Measurements from ENCODE around the gene STX1B.

Gene STX1B

DNA sequence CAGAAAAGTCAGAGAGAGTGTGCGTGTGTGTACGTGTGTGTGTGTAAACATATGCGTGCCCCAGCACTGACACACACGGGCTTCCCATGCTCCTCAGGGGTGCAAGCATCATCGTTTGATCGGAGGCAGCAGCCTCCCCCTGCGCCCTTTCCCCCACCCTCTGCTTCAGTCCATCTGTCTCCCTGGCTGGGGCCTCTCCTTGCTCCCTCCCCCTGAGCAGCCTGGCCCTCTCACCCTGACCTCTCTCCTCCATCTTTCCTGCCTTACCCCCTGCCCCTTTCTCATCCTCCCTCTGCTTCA lies 4.4 kb downstream of the STX1B start:
- Mint-ChIP-seq H3K27ac (no peak overlapping the region), H3K27me3 (peaks cover 22 to 62% of the 10 kb centered on the region in 2 donors), H3K4me1 (peaks cover 0 to 6% of the 10 kb centered on the region in 2 donors), H3K36me3 (no peaks in the 10 kb centered on the region), H3K9me3 (no peaks in the 10 kb centered on the region), H3K4me3 (no peak overlapping the region)
- DNase-seq (no peak), ATAC-seq (replicated peaks) (no peak)

DNA sequence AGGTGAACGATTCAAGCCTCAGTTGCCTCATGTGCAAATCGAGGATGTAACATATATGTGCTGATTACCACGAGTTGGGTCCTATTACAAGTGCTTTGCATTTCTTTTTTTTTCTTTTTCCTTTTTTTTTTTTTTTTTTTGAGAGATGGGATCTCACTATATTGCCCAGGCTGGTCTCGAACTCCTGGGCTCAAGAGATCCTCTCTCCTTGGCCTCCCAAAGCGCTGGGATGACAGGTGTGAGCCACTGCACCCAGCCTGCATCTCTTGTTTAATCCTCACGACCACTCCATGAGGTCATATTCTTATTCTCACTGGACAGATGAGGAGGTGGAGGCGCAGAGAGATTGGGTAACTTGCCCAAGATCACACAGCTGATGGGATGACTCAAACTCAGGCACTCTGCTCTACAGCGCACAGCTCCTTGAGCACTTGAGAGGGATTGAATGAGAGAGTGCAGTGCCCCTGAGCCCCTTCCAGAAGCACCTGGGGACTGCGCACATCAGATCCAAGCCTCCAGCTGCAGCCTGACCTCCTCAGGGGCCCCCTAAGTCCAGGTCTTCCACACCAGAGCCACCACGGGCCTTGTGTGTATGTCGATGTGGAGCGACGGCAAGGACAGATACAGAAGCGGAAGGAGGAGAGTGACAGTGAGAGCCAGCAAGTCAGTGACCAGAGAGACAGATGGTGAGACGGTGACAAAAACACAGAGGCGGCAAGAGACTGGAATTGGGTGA lies 4.9 kb downstream of the STX1B start:
- ATAC-seq (replicated peaks), result no peak
- Mint-ChIP-seq H3K27ac (no peak overlapping the region), H3K4me3 (no peak overlapping the region)

DNA sequence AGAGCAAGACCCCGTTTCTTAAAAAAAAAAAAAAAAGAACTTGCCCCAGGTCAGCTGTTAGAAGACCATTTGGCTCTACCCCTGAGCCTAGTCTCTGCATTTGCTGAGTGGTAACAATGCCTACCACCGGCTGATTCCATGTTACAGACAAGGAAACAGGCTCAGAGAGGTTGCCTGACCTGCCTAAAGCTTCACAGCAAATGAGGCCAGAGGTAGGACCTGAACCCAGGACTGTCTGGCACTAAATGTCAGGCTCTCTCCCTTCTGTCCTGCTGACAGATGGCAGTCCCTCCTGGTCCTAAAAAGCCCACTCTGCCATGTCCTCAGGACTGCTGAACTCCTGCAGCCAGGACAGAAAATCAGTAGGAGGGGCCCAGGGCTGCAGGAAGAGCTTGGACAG lies 5.8 kb downstream of the STX1B start:
- ATAC-seq (replicated peaks) (no peak), DNase-seq (no peak)
- Mint-ChIP-seq H3K27ac (no peak overlapping the region), H3K4me1 (peaks cover 0 to under 1% of the 10 kb centered on the region in 2 donors), H3K4me3 (no peak overlapping the region), H3K27me3 (peaks cover 16 to 53% of the 10 kb centered on the region in 2 donors), H3K9me3 (no peaks in the 10 kb centered on the region), H3K36me3 (no peaks in the 10 kb centered on the region)

More for the DNA sequence above, 4.9 kb downstream of the STX1B start:
- H3K36me3 Mint-ChIP-seq, result no peaks in the 10 kb centered on the region
- peaks cover 0 to 6% of the 10 kb centered on the region in 2 donors for H3K4me1 Mint-ChIP-seq
- H3K27me3 Mint-ChIP-seq, result peaks cover 21 to 60% of the 10 kb centered on the region in 2 donors
- no peaks in the 10 kb centered on the region for H3K9me3 Mint-ChIP-seq
- DNase-seq, result no peak

DNA sequence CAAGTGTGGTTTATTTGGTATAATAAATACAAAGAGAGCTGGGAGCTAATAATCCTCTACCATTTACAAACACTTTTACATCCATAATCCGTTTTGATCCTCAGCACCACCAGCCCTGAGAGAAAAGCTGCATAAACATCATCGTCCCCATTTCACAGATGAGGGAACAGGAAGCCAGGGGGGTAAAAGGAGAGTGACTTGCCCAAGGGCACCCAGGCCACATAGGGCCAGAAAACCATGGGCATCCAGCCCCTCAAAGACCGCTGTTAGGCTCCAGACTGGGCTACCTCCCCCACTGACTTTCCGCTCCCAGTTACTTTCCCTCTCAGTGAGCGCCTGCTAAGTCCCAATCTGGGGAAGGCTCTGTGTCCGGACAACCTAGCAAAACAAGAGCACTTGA lies 6.7 kb downstream of the STX1B start:
- no peaks in the 10 kb centered on the region for H3K9me3 Mint-ChIP-seq
- H3K4me3 Mint-ChIP-seq, result no peak overlapping the region
- no peak for DNase-seq
- no peak for ATAC-seq (replicated peaks)
- no peak overlapping the region for H3K27ac Mint-ChIP-seq
- no peaks in the 10 kb centered on the region for H3K36me3 Mint-ChIP-seq
- H3K4me1 Mint-ChIP-seq, result no peaks in the 10 kb centered on the region
- peaks cover 10 to 44% of the 10 kb centered on the region in 2 donors for H3K27me3 Mint-ChIP-seq

DNA sequence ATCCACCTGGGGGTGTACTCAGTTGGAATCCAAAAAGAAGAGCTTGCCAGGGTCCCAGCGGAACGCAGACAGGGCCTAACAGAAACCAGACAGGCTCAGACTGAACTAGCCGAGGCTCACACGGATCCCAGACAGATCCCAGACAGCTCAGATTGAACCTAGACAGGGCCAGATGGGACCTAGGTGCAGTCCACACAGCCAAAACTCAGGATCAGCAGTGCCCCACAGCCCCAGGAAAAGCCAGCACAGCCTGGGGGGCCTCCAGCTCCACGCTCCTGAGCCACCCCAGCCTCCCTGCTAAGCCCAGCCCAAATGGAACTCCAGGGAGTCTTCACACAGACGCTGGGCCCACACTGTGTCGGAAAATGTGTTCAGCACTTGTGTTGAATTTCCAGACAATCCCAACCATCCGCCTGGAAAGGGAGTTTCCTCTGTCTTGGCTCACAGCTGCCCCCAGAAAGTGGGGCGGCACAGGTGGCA lies 7.5 kb downstream of the STX1B start:
- Mint-ChIP-seq H3K27me3 (peaks cover 10 to 37% of the 10 kb centered on the region in 2 donors), H3K36me3 (no peaks in the 10 kb centered on the region), H3K4me1 (no peaks in the 10 kb centered on the region), H3K27ac (peak overlapping the region; percentile 4), H3K4me3 (no peak overlapping the region), H3K9me3 (no peaks in the 10 kb centered on the region)
- no peak for DNase-seq
- no peak for ATAC-seq (replicated peaks)

DNA sequence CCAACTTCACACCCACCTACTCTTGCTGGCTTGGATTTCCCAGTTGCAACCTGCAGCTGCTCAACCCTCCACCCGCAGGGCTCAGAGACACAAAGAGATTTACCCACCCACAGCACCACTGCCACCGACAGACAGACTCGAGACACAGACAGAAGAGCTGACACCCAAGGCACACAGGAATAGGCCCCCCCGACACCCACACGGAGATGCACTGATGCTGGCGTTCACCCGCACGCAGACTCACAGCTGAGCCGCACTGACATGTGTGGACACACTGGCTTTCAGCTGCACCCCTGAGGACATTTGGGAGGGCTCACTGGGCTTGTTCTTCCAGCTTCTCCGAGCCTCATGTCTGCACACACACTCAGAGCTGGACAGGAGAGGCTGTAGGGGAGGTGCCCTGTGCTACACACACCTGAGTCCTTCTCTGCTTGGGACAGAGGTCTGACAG lies 8.2 kb downstream of the STX1B start:
- no peaks in the 10 kb centered on the region for H3K36me3 Mint-ChIP-seq
- peak overlapping the region in 1 of 2 donors; percentile 19 for H3K4me3 Mint-ChIP-seq
- H3K27ac Mint-ChIP-seq, result no peak overlapping the region
- DNase-seq, result no peak
- no peaks in the 10 kb centered on the region for H3K9me3 Mint-ChIP-seq
- peaks cover 10 to 33% of the 10 kb centered on the region in 2 donors for H3K27me3 Mint-ChIP-seq
- ATAC-seq (replicated peaks), result no peak
- peaks cover 3 to 4% of the 10 kb centered on the region in 2 donors for H3K4me1 Mint-ChIP-seq

DNA sequence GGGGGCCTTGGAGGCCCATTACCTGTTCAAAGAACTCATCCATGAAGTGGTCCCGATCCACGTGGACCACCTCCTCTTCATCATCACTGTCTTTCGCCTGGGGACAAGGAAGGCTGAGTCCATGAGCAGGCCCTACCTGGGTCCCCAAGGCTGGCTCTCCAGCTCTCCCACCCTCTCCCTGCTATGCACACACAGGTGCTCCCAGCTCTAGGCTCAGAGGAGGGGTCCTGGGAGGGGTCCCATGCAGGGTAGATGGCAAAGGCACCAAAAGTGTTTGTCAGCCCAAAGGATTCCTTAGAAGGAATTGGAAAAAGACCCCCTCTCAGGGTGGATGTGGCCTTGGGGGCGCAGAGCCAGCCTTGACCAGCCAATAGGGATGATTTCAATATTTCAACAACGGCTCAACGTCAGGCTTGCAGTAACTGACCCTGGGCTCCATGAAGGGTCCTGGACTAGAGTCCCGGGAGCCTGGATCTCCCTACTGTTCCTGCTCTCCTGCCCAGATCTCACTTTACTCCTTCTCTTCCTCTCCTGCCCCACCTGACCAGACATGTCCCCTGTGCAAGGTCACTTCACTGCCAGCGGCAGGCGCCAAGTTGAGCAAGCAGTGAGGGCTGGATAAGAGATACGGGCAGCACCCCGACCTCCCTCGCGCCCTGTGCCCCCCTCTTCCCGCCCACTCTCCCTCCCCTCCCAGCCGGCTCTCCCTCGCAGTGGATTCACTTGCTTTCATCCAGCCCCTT lies 8.8 kb downstream of the STX1B start:
- peak overlapping the region in 1 of 2 donors; percentile 19 for H3K4me3 Mint-ChIP-seq
- no peak for ATAC-seq (replicated peaks)
- H3K27me3 Mint-ChIP-seq, result peaks cover 10 to 30% of the 10 kb centered on the region in 2 donors
- H3K4me1 Mint-ChIP-seq, result peaks cover 3 to 9% of the 10 kb centered on the region in 2 donors
- no peak for DNase-seq
- H3K36me3 Mint-ChIP-seq, result no peaks in the 10 kb centered on the region
- H3K27ac Mint-ChIP-seq, result no peak overlapping the region
- H3K9me3 Mint-ChIP-seq, result no peaks in the 10 kb centered on the region

DNA sequence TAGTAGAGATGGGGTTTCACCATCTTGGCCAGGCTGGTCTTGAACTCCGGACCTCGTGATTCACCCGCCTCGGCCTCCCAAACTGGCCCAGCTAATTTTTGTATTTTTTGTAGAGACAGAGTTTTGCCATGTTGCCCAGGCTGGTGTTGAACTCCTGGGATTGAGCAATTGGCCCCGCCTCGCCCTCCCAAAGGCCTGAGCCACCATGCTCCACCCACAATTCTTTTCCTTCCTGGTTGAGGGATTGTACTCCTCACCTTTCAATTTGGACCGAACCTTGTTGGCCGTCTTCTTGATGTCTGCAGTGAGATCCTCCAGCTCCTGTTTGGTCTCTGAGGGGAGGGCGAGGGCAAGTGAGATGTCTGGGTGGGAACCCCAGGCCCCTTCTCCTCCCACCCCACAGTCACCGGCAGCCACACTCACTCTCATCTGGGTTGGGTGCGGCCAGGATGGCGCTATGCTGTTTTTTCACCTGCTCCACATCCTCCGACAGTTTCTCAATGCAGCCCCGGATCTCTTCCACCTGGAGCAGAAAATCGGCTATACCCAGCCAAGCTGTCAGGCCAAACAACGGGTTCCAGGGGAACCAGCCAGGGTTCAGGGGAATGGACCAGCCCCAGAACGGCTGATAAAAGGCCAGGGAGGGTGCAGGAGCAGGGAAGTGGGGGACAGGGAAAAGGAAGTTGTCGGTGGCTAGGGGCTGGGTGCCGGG lies 9.6 kb downstream of the STX1B start:
- H3K9me3 Mint-ChIP-seq, result no peaks in the 10 kb centered on the region
- no peak for ATAC-seq (replicated peaks)
- no peak for DNase-seq

DNA sequence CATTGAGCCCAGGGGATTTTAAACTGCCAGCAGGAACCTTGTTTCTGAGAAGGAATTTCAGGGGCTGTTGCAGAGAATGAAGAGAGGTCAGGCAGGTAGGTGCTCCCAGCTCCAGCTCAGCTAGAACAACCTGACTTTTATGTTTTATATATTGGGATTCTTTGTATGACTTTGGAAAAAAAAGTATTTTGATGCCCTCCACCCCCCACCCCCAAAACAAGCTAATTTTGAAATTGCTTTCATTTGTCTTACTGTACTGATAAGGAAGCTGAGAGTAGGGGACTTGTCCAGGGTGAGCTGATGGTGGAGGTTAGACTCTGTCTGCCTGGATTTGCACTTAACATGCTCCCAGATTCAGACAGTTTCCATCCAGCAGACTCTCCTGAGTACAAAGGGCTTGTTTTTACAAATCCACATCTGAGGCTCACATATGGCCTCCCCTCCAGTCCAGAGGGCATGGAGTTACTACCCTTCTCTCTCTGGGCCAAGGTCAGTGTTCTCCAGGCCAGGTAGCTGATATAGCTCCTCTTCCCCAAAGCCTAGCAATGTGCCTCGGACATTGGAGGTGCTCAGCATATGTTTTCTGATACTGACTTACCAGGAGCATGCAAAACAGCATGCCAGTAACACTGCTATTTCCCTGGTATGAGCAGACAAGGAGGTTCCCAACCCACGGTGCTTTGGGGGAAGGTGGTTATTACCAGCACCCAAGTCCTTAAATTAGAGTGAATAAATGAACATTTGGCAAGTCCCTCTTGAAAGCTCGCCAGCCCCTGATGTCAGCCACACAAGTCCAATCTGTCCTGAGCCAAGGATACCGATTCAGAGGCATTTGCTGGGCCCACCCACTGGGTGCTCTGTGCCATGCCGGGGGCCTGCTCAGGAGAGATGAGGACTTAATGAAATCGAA lies 11.3 kb downstream of the STX1B start:
- Mint-ChIP-seq H3K4me3 (no peak overlapping the region), H3K27ac (no peak overlapping the region), H3K4me1 (peaks cover 10 to 15% of the 10 kb centered on the region in 2 donors), H3K9me3 (no peaks in the 10 kb centered on the region), H3K27me3 (peaks cover 5 to 18% of the 10 kb centered on the region in 2 donors), H3K36me3 (no peaks in the 10 kb centered on the region)
- no peak for ATAC-seq (replicated peaks)
- no peak for DNase-seq

More for the DNA sequence above, 9.6 kb downstream of the STX1B start:
- Mint-ChIP-seq H3K27ac (no peak overlapping the region), H3K4me1 (peaks cover 7 to 15% of the 10 kb centered on the region in 2 donors), H3K4me3 (no peak overlapping the region), H3K36me3 (no peaks in the 10 kb centered on the region), H3K27me3 (peaks cover 5 to 22% of the 10 kb centered on the region in 2 donors)

DNA sequence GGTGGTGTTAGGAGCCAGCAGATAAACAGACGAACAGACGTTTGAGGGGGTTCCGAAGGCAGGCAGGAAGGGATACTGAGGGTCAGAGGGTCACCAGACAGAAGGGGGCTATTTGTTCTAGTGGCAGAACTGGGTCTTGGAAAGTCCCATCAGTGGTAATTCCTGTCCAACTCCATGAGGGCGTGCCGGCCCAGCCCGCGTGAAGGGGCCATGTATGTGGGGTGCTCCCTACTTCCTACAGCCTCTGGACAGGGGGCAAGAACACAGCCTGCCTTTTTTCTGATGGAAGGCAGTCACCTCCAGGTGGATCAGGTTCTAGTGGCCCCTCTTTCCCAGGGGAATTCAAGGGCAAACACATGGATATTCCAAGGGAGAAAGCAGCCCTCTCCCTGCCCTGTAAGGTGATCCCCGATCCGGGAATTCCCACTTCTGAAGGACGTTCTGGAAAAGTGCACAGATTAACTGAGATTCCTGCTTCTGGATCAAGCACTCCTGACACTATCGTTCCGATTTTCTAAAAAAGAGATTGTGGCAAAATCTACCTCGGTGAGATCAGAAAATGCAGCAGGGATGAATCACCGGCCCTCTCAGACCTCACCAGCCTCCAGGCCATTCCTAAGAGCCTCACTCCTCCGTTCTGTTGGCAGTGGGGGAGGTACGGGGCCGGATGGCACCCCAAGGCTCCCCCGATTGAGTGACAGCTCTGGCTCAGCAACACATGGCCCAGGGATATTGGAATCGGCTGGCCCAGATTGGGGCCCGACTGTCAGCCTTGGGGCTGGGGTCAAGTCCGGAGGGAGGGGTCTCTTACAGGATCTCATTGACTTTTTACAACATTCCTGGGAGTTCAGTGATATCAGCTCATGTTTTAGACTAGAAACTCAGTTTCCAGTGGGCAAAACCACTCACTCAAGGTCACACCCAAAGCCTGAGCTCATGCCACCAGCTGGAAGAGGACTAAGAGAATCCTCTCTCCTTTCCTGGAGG lies 12.4 kb downstream of the STX1B start:
- DNase-seq, result no peak
- no peak for ATAC-seq (replicated peaks)
- no peak overlapping the region for H3K27ac Mint-ChIP-seq

DNA sequence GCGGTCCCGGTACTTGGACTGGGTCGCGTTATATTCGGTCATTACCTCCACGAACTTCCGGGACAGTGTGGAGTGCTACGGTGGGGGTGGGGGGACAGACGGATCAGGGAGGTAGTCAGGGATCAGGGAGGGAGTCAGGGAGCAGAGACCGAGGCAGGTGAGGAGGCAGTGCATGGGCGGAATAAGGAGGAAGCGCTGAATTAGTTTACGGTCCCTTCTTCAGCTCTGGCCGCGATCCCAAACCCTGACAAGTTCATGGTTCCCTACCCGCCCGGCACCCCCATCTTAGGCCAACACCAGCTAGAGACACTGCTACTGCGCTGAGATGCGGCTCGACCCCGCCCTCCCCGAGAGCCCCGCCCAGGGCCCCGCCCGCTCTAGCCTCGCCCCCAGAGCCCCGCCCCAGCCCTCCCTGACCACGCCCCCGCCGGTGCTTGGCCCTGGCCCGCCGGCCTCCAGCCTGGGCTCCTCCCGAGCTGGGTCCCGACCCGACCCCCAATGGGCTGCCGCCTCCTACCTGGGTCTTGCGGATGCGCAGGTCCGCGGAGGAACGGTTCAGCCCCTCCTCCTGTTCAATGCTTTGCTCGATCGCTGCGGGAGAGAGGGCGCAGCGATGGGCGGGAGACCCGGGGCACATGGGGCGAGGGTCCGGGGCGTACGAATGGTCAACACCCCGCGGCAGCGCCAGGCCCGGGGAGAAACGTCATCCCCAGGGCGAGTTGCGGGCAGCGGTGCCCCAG lies 13.3 kb downstream of the STX1B start:
- ATAC-seq (replicated peaks) (peak; percentile 94 to 97), DNase-seq (peak; percentile 56)
- H3K4me1 Mint-ChIP-seq, result peaks cover 13 to 15% of the 10 kb centered on the region in 2 donors
- peak overlapping the region; percentile 87 to 93 for H3K4me3 Mint-ChIP-seq
- no peaks in the 10 kb centered on the region for H3K9me3 Mint-ChIP-seq
- H3K27ac Mint-ChIP-seq, result peak overlapping the region; percentile 42
- H3K36me3 Mint-ChIP-seq, result no peaks in the 10 kb centered on the region
- peaks cover 3 to 10% of the 10 kb centered on the region in 2 donors for H3K27me3 Mint-ChIP-seq

More for the DNA sequence above, 12.4 kb downstream of the STX1B start:
- Mint-ChIP-seq H3K36me3 (no peaks in the 10 kb centered on the region), H3K4me1 (peaks cover 11 to 15% of the 10 kb centered on the region in 2 donors), H3K9me3 (no peaks in the 10 kb centered on the region), H3K4me3 (peak overlapping the region; percentile 87 to 93), H3K27me3 (peaks cover 5 to 12% of the 10 kb centered on the region in 2 donors)

DNA sequence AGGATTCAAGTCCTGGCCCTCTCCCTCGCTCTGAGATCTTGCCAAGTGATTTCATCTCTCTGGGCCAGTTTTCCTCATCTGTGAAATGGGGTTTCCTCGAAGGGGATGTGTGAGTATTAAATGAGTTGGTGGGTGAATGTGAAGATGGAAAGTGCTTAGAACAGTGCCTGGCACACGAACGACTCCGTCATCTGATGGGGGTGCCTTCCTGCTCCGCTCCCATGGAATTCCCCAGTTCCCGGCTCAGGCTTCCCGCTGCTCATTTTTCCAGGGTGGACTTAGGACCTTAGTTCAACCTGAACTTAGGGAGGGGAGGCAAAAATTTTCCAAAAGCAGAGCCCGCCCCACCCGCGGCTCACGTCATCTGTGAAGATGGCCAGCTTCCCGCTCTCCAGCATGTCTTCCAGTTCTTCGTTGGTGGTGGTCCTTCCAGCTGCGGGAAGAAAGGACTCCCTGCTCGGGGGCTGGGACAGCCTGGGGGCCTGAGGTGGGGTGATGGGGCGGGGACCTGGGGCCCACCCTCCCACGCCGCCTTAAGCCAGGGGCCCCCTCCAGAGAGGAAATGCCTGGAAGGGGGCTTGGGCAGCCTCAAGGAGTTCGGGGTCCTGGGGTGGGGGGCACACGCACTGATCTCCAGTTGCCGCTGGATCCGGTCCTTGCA lies 14.0 kb downstream of the STX1B start:
- no peaks in the 10 kb centered on the region for H3K36me3 Mint-ChIP-seq
- DNase-seq (no peak), ATAC-seq (replicated peaks) (peak in 1 of 2 donors; percentile 1)
- H3K27me3 Mint-ChIP-seq, result peaks cover 0 to 3% of the 10 kb centered on the region in 2 donors
- H3K4me3 Mint-ChIP-seq, result peak overlapping the region; percentile 87 to 93
- no peaks in the 10 kb centered on the region for H3K9me3 Mint-ChIP-seq
- H3K27ac Mint-ChIP-seq, result peak overlapping the region; percentile 87
- H3K4me1 Mint-ChIP-seq, result peaks cover 13 to 15% of the 10 kb centered on the region in 2 donors

Data from stimulated activated naive B cell treated with anti-CD40 and anti-IgM and Interleukin-4, amounts not matched to agents 10 μg/mL and 1 μg/mL and 100 μg/mL, for 72 hours (primary cell).